ENCODE results near the gene CARMIL3.
"Not testable (repeated sequence)": the region's sequence is repeated elsewhere in the genome, so short reads cannot be mapped to it uniquely, and the experiment has no call there.

Gene CARMIL3

DNA sequence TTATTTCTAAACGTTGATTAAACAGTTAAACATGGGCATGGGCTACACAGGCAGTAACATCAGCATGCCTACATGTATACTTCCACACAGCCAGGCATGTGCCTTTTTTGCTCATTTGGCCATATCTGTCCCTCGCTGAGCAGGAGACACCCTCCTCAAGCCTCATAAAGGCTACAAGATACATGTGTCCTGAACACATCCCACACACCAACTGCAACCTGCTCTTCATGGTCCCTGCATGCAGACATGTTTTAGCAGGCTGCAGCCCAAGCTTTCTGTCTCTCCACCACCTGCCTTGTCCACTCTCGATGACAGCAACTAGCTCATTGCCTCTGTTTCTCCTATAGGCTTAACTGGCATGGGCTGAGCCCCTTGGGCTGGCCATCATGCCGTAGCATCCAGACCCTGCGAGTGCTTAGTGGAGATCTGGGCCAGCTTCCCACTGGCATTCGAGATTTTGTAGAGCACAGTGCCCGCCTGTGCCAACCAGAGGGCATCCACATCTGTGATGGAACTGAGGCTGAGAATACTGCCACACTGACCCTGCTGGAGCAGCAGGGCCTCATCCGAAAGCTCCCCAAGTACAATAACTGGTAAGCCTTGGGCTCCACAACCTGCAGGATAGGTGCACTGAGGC lies 44.9 kb downstream of the CARMIL3 start:
- no peak for DNase-seq (ENCODE audit: low read depth)

GRCh38 chr14:24098229-24098926 lies 46.6 kb downstream of the CARMIL3 start:
- no peak for DNase-seq (ENCODE audit: low read depth)

DNA sequence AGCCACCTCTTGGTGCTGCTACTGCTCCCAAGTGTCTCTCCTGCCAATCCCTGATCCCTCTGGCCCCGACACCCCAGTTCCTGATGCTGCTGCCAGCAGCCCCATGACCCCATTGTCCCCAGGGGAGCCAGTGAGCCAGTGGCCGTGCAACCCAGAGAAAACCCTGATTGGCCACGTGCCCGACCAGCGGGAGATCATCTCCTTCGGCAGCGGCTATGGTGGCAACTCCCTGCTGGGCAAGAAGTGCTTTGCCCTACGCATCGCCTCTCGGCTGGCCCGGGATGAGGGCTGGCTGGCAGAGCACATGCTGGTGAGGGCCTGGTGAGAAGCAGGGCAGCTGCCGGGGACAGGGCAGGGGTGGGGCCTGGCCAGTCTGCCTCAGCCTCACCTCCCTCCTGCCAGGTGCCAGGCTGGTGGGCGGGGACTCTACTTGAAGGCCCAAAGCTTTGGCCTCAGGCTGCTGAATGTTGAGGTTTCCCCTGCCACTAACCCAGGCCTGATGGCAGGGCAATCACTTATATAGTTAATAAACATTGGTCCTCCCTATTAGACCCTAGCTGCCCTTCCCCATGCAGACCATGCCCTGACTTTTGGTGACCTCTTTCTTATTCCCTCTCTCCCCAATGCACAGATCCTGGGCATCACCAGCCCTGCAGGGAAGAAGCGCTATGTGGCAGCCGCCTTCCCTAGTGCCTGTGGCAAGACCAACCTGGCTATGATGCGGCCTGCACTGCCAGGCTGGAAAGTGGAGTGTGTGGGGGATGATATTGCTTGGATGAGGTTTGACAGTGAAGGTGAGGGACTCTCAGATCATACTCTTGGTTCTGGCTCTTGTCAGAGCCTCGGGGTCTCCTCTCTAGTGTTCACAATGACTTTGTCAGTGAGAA lies 47.4 kb downstream of the CARMIL3 start:
- no peak for DNase-seq (ENCODE audit: low read depth)

DNA sequence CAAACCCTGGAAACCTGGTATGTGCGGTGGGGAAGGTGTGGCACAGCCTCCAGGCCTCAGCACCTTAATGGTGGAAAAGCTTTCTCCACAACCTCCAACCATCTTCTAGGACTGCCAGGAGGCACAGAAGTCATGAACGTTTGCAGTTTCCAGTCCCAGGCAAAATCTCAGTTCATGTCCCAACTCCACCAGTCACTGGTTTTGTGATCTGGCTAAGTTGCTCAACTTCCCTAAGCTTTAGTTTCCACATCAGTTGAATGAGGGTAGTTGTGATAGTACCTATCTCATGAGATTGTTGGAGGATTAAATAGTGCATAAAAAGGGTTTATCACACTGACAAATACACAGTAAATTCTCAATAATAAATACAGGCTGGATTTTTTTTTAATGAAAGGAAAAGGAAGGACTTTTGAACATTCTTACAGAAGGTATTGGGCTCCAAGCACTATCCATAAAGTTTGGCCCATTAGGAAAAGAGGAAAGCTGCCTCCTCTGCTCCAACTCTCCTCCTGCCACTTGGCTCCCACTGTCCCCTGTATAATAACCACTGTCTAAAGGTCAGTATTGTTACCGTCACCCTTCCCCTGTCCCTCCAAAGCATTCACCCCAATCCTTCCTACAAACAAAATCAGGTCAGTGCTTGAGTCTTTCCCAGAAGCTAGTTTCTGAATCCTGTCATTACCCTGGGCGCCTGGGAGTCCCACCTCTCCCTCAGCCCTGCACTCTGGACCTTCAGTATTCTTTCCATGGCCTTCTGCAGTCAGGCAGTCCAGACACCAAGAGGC lies 48.6 kb downstream of the CARMIL3 start:
- no peak for DNase-seq (ENCODE audit: low read depth)

DNA sequence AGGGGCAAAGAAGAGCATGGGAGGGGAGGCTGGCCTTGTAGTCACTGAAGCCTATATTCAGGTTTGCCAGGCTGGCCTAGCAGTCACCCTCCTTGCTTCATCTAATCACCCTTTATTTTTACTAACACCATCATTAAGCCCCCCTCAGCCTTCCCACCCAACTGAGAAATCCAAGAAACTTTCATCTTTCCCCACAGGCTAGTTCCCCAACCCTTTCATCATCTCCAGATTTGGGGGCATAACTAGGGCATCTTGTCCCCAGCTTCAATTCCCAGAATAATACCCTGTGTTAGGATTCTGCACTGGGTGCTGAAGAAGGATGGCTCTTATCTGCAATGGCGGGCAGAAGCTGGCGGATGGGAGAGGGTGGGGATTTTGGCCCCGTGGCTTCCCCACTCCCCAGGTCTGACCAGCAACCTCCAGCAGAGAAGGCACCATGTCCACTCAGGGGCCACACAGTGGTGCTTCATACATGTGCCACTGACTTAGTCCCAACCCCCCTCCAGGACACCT lies 49.2 kb downstream of the CARMIL3 start:
- DNase-seq (ENCODE audit: low read depth), result no peak

- no peak for DNase-seq (ENCODE audit: low read depth)
These were observed 50.7 kb downstream of the CARMIL3 start for GRCh38 chr14:24102357-24103048.

GRCh38 chr14:24103451-24103850 lies 51.6 kb downstream of the CARMIL3 start:
- no peak for DNase-seq (ENCODE audit: low read depth)

GRCh38 chr14:24105609-24106239 lies 53.9 kb downstream of the CARMIL3 start:
- not testable (repeated sequence) for DNase-seq (ENCODE audit: low read depth)

- no peak for DNase-seq (ENCODE audit: low read depth)
These were observed 55.0 kb downstream of the CARMIL3 start for GRCh38 chr14:24106672-24107271.

DNA sequence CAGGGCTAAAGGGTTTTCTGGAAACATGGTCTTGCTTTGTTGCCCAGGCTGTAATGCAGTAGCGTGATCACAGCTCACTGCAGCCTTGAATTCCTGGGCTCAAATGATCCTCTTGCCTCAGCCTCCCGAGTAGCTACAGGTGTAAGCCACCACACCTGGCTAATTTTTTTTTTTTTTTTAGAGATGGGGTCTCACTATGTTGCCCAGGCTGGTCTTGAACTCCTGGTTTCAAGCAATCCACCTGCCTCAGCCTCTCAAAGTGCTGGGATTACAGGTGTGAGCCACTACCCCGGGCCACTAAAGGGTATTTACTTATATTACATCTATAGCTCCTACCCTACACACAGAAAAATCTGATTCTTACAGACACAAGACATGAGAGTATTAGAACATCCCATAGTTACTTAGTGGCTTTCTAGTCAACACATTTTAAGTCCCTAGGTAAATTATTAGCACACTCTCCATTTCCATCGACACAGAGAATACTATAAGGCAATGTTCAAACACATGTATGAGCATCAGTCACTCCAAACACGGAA lies 56.6 kb downstream of the CARMIL3 start:
- no peak for DNase-seq (ENCODE audit: low read depth)

- no peak for DNase-seq (ENCODE audit: low read depth)
These were observed 58.3 kb downstream of the CARMIL3 start for GRCh38 chr14:24110060-24110459.

GRCh38 chr14:24110523-24110922 lies 58.7 kb downstream of the CARMIL3 start:
- no peak for DNase-seq (ENCODE audit: low read depth)

DNA sequence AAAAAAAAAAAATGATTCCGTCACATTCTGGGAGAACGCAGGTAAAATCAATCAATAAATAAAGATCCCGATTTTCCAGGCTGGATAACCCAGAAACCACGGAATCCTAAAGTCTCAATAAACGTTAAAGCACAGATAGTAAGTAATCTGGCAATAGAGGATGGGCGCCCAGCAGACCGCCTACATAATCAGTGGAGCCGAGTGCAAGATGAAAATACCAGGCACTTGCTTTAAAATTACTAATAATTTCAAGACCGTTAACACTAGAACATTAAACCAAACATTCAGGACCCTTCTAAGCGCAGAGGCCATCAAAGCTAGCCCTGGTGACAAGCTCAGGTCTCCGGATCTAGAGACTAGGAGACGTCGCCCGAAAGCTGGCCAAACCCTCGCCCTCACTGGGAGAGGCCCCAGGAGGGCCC lies 61.6 kb downstream of the CARMIL3 start:
- DNase-seq (ENCODE audit: low read depth), result no peak

- peak; percentile 43 for DNase-seq (ENCODE audit: low read depth)
These were observed 62.2 kb downstream of the CARMIL3 start for GRCh38 chr14:24113801-24114531.

DNA sequence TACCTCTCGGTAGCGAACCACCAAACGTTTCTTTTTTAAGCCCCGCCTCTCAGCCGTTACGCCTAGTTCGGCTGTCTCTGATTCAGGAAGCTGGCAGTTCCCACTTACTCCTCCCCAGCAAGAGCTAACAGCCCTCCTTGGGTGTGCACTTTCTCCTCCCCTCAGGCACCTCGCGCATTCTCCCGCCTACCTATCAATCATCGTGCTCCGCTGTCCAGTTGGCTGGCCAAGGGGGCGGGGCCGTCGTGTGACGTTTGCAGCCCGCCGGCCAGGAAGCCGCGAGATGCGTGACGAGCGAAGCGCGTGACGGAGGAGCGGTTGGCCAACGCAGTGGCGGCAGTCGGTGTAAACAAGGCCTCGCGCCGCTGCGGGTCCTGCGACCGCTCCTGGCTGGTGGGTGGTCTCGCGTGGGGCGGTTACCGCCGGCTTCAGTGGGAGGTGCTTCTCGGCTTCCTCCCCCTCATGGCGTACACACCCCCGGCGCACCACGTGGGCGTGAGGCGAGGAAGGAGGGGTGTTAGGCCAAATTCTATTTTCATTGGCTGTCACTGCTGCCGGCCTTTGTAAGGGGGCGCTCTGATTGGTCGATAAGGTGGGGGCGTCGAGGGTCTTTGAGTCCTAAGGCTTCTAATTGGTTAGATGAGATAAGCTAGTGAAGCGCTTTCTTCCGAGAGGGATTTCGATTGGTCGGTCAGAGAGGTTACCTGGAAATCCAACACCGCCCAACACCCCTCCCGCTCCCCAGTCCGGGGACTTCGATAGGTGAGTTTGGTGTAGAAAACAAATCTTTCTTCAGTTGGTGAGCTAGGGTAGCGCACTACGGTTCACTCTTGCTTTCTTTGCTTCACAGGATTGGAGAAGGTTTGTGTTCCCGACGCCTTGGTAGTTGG lies 63.0 kb downstream of the CARMIL3 start, which contains the start of the genes DCAF11 and NRL:
Gene DCAF11, plus strand, starts transcription at position 246 of the 890 bp plus-strand sequence. CDS start 818 bp downstream, outside the sequence.
Gene NRL, minus strand, starts transcription at position 418 of the 890 bp plus-strand sequence. CDS start 32,101 bp downstream, outside the sequence.
- peak; percentile 88 for DNase-seq (ENCODE audit: low read depth)

DNA sequence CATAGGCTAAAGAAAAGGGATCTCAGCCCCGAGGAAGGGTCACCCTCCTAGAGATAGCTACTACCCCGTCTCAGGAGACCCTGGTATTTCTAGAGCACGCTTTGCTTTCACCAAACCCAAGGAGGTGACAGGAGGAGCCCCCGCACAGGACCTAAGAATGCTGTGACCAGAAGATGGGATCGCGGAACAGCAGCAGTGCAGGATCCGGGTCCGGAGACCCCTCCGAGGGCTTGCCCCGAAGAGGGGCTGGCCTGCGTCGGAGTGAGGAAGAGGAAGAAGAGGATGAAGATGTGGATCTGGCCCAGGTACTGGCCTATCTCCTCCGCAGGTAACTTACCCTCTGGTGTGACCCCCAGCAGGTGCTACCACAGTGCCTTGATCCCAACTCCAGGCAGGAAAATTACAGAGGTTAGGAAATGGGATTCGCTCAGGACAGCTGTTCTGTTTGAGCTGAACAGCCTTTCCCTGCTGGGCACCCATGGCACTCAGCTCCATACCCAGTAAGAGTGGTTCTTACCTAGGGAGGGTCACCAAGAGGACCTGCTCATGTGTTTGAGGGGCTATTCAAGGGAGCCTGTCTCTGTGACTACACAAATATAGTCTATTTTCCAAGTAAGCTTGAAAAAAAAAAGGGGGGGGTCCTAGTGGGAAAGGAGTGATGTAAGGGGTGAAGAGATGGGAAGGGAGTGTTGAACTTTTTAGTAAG lies 63.8 kb downstream of the CARMIL3 start:
- no peak for DNase-seq (ENCODE audit: low read depth)

DNA sequence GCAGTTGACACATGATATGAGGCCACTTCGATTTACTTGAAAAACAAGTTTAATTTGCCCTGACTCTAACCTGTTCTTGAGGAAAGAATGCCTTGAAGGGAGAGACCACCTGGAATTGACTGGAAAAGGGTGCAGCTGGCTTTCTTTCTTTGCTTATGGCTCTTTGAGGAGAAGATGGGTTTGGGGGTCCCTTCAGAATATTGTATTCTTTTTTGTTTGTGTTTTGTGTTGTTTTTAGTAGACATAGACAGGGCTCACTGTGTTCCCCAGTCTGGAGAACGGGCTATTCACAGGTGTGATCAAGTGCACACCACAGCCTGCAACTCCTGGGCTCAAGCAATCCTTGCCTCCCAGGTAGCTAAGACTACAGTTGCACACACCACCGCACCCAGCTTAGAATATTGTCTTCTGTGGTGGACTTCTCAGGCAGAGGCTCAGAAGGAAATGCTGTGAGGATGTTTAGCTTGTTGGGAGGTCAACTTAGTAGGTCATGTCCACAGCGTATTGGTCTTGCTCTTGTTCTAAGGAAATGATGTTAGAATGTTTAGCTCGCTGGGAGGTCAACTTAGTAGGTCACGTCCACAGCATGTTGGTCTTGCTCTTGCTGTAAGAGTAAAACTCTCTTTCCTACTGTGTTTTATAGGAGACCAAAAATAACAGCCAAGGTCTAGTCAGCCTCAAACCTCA lies 64.5 kb downstream of the CARMIL3 start:
- no peak for DNase-seq (ENCODE audit: low read depth)
